WTC11 (cell line): ENCODE data around the gene CAPN11. TPM values are rescaled to one million over a fixed set of nuclear protein-coding genes. Genes with fewer than 3 reads are reported as not detected.

Experiments
- ATAC-seq: fragments of 200-7000 bp; cut with Tn5 transposase; 2 replicates; pipeline ENCODE4 v1.10.0; 2021; ENCODE audit warnings: mild to moderate bottlenecking, moderate library complexity
- CTCF ChIA-PET: fragments of 300-600 bp; sonication (Branson Sonifier 250); formaldehyde crosslinking; loops from one replicate; lab custom pipeline; 2021; ENCODE audit warnings: antibody characterized with exemption; lab: Charles Lee
- POLR2A ChIA-PET: fragments of 350-600 bp; sonication (Branson Sonifier 250); formaldehyde crosslinking; loops from one replicate; lab custom pipeline; 2021; ENCODE audit warnings: antibody characterized with exemption; lab: Charles Lee
- DNase-seq: peaks from one replicate; pipeline ENCODE4 v3.0.0; 2021; ENCODE audit warnings: low spot score
- H3K27ac Mint-ChIP-seq: 2 replicates; pipeline ENCODE4 v1.8.0; 2021; ENCODE audit warnings: mixed read lengths
- H3K27me3 Mint-ChIP-seq: 2 replicates; pipeline ENCODE4 v1.8.0; 2021; ENCODE audit warnings: low read depth, mild to moderate bottlenecking, moderate library complexity, mixed read lengths
- H3K36me3 Mint-ChIP-seq: 2 replicates; pipeline ENCODE4 v1.8.0; 2021; ENCODE audit warnings: mixed read lengths
- H3K4me1 Mint-ChIP-seq: 2 replicates; pipeline ENCODE4 v1.8.0; 2022; ENCODE audit warnings: mixed read lengths
- H3K4me3 Mint-ChIP-seq: 2 replicates; pipeline ENCODE4 v1.8.0; 2021; ENCODE audit warnings: mild to moderate bottlenecking, moderate library complexity, mixed read lengths
- H3K9me3 Mint-ChIP-seq: 2 replicates; pipeline ENCODE4 v1.8.0; 2021; ENCODE audit warnings: mixed read lengths
- ELF4 ChIP-seq: sonication (generic); formaldehyde crosslinking; IDR thresholded peaks from 2 replicates; pipeline ENCODE4 v1.8.1; 2022; ENCODE audit warnings: low read depth, mild to moderate bottlenecking, moderate library complexity, missing genetic modification reagents
- NR3C1 ChIP-seq: sonication (generic); formaldehyde crosslinking; conservative IDR thresholded peaks from 2 replicates; pipeline ENCODE4 v1.8.1; 2023; ENCODE audit warnings: low read depth, mild to moderate bottlenecking, missing genetic modification reagents
- PRRX2 ChIP-seq: fragments of 250-450 bp; sonication (Bioruptor Pico); IDR thresholded peaks from 2 replicates; pipeline ENCODE4 v1.8.0; 2021; ENCODE audit warnings: mild to moderate bottlenecking
- SMAD4 ChIP-seq: sonication (generic); formaldehyde crosslinking; IDR thresholded peaks from 2 replicates; pipeline ENCODE4 v1.8.0; 2022; ENCODE audit warnings: mild to moderate bottlenecking, missing genetic modification reagents
- ZNF416 ChIP-seq: fragments of 250-450 bp; sonication (Bioruptor Pico); IDR thresholded peaks from 2 replicates; pipeline ENCODE4 v1.9.0; 2021; ENCODE audit warnings: mild to moderate bottlenecking, inconsistent platforms
- total RNA-seq: library from RNA; stranded (reverse); gene quantifications from 3 replicates; pipeline ENCODE4 v1.2.3, GENCODE V29; 2021
- TF ChIP-seq, protein P1 (sequence below): sonication (generic); formaldehyde crosslinking; IDR thresholded peaks from 2 replicates; pipeline ENCODE4 v1.8.0; 2022; ENCODE audit warnings: mild to moderate bottlenecking, missing genetic modification reagents
- TF ChIP-seq, protein P2 (sequence below): fragments of 250-450 bp; sonication (Bioruptor Pico); conservative IDR thresholded peaks from 2 replicates; pipeline ENCODE4 v1.9.0; 2021; ENCODE audit warnings: mild to moderate bottlenecking
- TF ChIP-seq, protein P3 (sequence below): sonication (generic); formaldehyde crosslinking; IDR thresholded peaks from 2 replicates; pipeline ENCODE4 v1.8.1; 2023; ENCODE audit warnings: mild to moderate bottlenecking, missing genetic modification reagents, moderate library complexity
- TF ChIP-seq, protein P4 (sequence below): sonication (generic); formaldehyde crosslinking; IDR thresholded peaks from 2 replicates; pipeline ENCODE4 v1.8.1; 2022; ENCODE audit warnings: missing genetic modification reagents, borderline replicate concordance
- TF ChIP-seq, protein P5 (sequence below): sonication (generic); formaldehyde crosslinking; IDR thresholded peaks from 2 replicates; pipeline ENCODE4 v1.8.1; 2023; ENCODE audit warnings: mild to moderate bottlenecking, missing genetic modification reagents, borderline replicate concordance
- TF ChIP-seq, protein P6 (sequence below): fragments of 250-450 bp; sonication (Bioruptor Pico); IDR thresholded peaks from 2 replicates; pipeline ENCODE4 v1.9.0; 2021; ENCODE audit warnings: mild to moderate bottlenecking, borderline replicate concordance
- TF ChIP-seq, protein P7 (sequence below): sonication (generic); formaldehyde crosslinking; IDR thresholded peaks from 2 replicates; pipeline ENCODE4 v1.8.1; 2022; ENCODE audit warnings: low read depth, missing genetic modification reagents, borderline replicate concordance
- TF ChIP-seq, protein P8 (sequence below): sonication (generic); formaldehyde crosslinking; conservative IDR thresholded peaks from 2 replicates; pipeline ENCODE4 v1.8.1; 2022; ENCODE audit warnings: mild to moderate bottlenecking, missing genetic modification reagents

The CAPN11 gene
- total RNA-seq, 1 experiment from 2014 or later: 2.3 TPM

DNA sequence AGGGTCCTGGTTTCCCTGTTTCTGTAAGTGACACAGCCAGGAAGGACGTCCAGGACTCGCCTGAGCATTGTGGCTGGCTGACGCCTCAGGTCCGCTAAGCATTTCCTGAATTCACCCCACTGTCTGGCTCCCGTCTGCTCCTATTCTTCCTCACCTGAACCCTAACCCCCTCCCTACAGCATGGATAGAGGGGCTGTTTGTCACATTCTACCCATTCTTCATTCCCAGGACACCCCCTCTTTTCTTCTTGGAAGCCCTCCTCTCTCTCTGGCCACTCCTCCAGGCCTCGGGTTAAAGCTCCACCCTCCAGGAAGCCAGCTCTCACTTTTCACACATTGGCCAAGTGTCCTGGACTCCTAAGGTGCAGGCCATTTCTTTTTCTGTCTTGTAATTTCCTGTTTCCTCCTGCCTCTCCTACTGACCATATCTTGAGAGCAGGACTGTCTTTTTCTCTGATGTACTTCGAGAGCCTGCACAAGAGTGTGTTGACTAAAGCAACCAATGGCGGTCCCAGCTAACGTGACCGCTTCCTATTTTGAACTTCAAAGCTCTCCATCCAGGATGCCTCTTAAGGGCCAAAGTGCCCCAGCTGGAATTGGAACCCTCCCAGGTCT, 33.9 kb downstream of the CAPN11 start:
- DNase-seq: no peak
- POLR2A ChIA-PET: interaction anchor here (1.0 to 2.2 kb wide), 7 partner anchors 10 to 64 kb away, joined by 3 to 11 read pairs (median 6); partner anchors contain the start of genes HSP90AB1, MYMX and SLC35B2

DNA sequence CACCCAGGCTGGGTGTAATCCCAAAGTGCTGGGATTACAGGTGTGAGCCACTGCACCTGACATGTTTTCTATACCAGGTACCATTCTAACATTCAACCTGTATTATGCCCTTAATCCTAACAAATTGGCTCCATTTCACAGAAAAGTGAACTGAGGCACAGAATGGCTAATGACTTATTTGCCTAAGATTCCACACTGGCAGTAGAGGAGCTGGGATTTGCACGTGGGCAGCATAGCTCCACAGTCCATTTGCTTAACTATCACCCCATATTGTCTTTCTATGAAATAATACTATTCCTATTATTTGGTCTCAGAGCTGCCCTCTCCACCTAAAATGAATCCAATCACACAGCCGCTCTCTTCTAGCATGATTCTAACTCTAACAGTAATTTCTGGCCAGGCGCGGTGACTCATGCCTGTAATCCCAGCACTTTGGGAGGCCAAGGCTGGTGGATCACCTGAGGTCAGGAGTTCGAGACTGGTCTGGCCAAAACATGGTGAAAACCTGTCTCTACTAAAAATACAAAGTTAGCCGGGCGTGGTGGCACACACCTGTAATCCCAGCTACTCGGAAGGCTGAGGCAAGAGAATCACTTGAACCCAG, 34.8 kb downstream of the CAPN11 start:
- Mint-ChIP-seq H3K36me3 (no peaks in the 10 kb centered on the region), H3K9me3 (no peaks in the 10 kb centered on the region)
- ATAC-seq: no peak
- POLR2A ChIA-PET: interaction anchor here (1.2 to 2.2 kb wide), 3 partner anchors 9 to 25 kb away, joined by 5 to 11 read pairs (median 7); partner anchors contain the start of gene MYMX
- TF ChIP-seq NR3C1 (CRISPR knock-in tag): no peak
- TF ChIP-seq, all 79 proteins: peak for 0
- no peak overlapping the region for H3K4me3 Mint-ChIP-seq
- H3K27me3 Mint-ChIP-seq: no peaks in the 10 kb centered on the region
- H3K4me1 Mint-ChIP-seq: peaks cover 17% of the 10 kb centered on the region
- no peak overlapping the region for H3K27ac Mint-ChIP-seq
- DNase-seq: no peak
- CTCF ChIA-PET: interaction anchor here (0.8 to 2.3 kb wide), 7 partner anchors 10 to 75 kb away, joined by 3 to 14 read pairs (median 5); partner anchors contain the start of gene SLC29A1

More for the DNA sequence above, 33.9 kb downstream of the CAPN11 start:
- Mint-ChIP-seq H3K4me1 (peaks cover 17% of the 10 kb centered on the region), H3K27me3 (no peaks in the 10 kb centered on the region)
- TF ChIP-seq, protein P1, sequence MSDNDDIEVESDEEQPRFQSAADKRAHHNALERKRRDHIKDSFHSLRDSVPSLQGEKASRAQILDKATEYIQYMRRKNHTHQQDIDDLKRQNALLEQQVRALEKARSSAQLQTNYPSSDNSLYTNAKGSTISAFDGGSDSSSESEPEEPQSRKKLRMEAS: 0 out of 2 replicates have a peak, but pooled peaks have one; percentile 20
- TF ChIP-seq, protein P2, sequence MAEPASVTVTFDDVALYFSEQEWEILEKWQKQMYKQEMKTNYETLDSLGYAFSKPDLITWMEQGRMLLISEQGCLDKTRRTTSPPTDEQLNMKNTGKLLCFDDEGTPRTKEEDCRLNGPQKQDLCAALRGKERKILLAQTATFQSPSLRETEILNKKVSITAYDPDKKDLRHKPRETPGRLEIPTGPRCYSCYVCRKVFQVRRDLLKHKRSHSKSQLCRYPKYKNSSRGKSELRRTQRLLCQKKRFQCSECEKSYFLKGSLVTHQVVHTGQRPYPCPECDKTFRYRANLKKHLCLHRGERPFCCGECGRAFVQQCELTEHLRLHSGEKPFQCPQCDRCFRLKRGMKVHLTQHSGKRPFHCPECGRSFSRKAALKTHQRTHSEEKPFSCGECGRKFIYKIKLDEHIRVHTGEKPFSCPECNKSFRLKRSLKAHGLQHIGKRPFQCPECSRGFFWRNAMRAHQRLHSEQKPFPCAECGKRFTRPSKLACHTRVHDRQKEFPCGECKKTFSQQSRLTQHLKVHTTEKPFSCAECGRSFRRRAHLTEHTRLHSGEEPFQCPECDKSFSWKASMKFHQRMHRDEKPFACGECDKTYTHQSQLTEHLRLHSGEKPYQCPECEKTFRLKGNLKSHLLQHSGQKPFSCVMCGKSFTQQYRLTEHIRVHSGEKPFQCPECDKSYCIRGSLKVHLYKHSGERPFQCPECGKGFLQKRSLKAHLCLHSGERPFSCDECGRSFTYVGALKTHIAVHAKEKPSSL (CRISPR knock-in tag): no peak
- no peak for TF ChIP-seq ZNF416 (CRISPR knock-in tag)
- TF ChIP-seq, all 79 proteins: peak for 1
- peak overlapping the region; percentile 68 for H3K27ac Mint-ChIP-seq
- H3K36me3 Mint-ChIP-seq: no peaks in the 10 kb centered on the region
- peak; percentile 93 for ATAC-seq
- CTCF ChIA-PET: interaction anchor here (0.8 to 2.3 kb wide), 9 partner anchors 8 to 76 kb away, joined by 3 to 14 read pairs (median 5); partner anchors contain the start of gene SLC29A1
- peak overlapping the region; percentile 32 for H3K4me3 Mint-ChIP-seq
- H3K9me3 Mint-ChIP-seq: no peaks in the 10 kb centered on the region

DNA sequence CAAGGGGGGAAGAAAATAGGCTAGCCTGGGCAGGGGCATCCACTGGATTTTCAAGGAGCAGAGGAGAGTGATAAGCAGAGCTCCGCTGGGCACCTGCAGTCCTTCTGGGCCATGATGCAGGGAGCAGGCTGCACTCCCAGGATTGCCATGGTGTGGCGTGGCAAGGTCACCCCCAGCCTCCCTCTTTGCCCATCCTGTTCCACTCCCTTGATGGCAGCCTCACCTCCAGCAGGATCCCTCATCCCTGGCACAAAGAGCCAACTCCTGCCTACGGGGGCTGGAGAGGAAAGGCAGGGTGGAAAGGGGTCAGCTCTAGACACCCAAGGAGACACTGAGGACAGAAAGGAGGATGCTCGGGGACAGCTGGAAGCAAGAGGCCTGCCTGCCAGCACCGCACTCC, 35.7 kb downstream of the CAPN11 start:
- Mint-ChIP-seq H3K9me3 (no peaks in the 10 kb centered on the region), H3K36me3 (no peaks in the 10 kb centered on the region), H3K27ac (no peak overlapping the region), H3K27me3 (no peaks in the 10 kb centered on the region), H3K4me1 (peaks cover 17% of the 10 kb centered on the region), H3K4me3 (no peak overlapping the region)
- ChIA-PET POLR2A (interaction anchor here (2.2 kb wide), 1 partner anchor 8 kb away, joined by 7 read pairs; no protein-coding TSS in a partner anchor), CTCF (no interaction called here)
- no peak for DNase-seq
- no peak for ATAC-seq
- TF ChIP-seq, protein P3, sequence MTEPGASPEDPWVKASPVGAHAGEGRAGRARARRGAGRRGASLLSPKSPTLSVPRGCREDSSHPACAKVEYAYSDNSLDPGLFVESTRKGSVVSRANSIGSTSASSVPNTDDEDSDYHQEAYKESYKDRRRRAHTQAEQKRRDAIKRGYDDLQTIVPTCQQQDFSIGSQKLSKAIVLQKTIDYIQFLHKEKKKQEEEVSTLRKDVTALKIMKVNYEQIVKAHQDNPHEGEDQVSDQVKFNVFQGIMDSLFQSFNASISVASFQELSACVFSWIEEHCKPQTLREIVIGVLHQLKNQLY (CRISPR knock-in tag): no peak
- no peak for TF ChIP-seq SMAD4 (CRISPR knock-in tag)
- TF ChIP-seq, protein P4, sequence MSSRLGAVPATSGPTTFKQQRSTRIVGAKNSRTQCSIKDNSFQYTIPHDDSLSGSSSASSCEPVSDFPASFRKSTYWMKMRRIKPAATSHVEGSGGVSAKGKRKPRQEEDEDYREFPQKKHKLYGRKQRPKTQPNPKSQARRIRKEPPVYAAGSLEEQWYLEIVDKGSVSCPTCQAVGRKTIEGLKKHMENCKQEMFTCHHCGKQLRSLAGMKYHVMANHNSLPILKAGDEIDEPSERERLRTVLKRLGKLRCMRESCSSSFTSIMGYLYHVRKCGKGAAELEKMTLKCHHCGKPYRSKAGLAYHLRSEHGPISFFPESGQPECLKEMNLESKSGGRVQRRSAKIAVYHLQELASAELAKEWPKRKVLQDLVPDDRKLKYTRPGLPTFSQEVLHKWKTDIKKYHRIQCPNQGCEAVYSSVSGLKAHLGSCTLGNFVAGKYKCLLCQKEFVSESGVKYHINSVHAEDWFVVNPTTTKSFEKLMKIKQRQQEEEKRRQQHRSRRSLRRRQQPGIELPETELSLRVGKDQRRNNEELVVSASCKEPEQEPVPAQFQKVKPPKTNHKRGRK: no peak
- TF ChIP-seq, protein P5, sequence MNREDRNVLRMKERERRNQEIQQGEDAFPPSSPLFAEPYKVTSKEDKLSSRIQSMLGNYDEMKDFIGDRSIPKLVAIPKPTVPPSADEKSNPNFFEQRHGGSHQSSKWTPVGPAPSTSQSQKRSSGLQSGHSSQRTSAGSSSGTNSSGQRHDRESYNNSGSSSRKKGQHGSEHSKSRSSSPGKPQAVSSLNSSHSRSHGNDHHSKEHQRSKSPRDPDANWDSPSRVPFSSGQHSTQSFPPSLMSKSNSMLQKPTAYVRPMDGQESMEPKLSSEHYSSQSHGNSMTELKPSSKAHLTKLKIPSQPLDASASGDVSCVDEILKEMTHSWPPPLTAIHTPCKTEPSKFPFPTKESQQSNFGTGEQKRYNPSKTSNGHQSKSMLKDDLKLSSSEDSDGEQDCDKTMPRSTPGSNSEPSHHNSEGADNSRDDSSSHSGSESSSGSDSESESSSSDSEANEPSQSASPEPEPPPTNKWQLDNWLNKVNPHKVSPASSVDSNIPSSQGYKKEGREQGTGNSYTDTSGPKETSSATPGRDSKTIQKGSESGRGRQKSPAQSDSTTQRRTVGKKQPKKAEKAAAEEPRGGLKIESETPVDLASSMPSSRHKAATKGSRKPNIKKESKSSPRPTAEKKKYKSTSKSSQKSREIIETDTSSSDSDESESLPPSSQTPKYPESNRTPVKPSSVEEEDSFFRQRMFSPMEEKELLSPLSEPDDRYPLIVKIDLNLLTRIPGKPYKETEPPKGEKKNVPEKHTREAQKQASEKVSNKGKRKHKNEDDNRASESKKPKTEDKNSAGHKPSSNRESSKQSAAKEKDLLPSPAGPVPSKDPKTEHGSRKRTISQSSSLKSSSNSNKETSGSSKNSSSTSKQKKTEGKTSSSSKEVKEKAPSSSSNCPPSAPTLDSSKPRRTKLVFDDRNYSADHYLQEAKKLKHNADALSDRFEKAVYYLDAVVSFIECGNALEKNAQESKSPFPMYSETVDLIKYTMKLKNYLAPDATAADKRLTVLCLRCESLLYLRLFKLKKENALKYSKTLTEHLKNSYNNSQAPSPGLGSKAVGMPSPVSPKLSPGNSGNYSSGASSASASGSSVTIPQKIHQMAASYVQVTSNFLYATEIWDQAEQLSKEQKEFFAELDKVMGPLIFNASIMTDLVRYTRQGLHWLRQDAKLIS (CRISPR knock-in tag): no peak
- TF ChIP-seq ELF4 (CRISPR knock-in tag): no peak
- TF ChIP-seq PRRX2 (CRISPR knock-in tag): no peak
- TF ChIP-seq, protein P6, sequence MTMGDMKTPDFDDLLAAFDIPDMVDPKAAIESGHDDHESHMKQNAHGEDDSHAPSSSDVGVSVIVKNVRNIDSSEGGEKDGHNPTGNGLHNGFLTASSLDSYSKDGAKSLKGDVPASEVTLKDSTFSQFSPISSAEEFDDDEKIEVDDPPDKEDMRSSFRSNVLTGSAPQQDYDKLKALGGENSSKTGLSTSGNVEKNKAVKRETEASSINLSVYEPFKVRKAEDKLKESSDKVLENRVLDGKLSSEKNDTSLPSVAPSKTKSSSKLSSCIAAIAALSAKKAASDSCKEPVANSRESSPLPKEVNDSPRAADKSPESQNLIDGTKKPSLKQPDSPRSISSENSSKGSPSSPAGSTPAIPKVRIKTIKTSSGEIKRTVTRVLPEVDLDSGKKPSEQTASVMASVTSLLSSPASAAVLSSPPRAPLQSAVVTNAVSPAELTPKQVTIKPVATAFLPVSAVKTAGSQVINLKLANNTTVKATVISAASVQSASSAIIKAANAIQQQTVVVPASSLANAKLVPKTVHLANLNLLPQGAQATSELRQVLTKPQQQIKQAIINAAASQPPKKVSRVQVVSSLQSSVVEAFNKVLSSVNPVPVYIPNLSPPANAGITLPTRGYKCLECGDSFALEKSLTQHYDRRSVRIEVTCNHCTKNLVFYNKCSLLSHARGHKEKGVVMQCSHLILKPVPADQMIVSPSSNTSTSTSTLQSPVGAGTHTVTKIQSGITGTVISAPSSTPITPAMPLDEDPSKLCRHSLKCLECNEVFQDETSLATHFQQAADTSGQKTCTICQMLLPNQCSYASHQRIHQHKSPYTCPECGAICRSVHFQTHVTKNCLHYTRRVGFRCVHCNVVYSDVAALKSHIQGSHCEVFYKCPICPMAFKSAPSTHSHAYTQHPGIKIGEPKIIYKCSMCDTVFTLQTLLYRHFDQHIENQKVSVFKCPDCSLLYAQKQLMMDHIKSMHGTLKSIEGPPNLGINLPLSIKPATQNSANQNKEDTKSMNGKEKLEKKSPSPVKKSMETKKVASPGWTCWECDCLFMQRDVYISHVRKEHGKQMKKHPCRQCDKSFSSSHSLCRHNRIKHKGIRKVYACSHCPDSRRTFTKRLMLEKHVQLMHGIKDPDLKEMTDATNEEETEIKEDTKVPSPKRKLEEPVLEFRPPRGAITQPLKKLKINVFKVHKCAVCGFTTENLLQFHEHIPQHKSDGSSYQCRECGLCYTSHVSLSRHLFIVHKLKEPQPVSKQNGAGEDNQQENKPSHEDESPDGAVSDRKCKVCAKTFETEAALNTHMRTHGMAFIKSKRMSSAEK (CRISPR knock-in tag): no peak
- TF ChIP-seq, protein P7, sequence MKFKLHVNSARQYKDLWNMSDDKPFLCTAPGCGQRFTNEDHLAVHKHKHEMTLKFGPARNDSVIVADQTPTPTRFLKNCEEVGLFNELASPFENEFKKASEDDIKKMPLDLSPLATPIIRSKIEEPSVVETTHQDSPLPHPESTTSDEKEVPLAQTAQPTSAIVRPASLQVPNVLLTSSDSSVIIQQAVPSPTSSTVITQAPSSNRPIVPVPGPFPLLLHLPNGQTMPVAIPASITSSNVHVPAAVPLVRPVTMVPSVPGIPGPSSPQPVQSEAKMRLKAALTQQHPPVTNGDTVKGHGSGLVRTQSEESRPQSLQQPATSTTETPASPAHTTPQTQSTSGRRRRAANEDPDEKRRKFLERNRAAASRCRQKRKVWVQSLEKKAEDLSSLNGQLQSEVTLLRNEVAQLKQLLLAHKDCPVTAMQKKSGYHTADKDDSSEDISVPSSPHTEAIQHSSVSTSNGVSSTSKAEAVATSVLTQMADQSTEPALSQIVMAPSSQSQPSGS: no peak
- TF ChIP-seq, protein P8, sequence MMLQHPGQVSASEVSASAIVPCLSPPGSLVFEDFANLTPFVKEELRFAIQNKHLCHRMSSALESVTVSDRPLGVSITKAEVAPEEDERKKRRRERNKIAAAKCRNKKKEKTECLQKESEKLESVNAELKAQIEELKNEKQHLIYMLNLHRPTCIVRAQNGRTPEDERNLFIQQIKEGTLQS (CRISPR knock-in tag): no peak
